ENCODE measurements around the gene HRC.

- TF ChIP-seq CTCF (IDR thresholded peaks at IDR 0.05) (peak; percentile 78; the same call in 1 of the 2 replicates), POLR2AphosphoS5 (IDR thresholded peaks at IDR 0.05; ENCODE audit: low read depth, low read length) (no peak), SIN3A (IDR thresholded peaks at IDR 0.05; ENCODE audit: borderline replicate concordance, insufficient read depth, low read depth, low read length) (no peak; the same call in 1 of the 2 replicates), TCF7L2 (IDR thresholded peaks at IDR 0.05; ENCODE audit: low read depth, low read length) (no peak)
- TF ChIP-seq, protein P1, sequence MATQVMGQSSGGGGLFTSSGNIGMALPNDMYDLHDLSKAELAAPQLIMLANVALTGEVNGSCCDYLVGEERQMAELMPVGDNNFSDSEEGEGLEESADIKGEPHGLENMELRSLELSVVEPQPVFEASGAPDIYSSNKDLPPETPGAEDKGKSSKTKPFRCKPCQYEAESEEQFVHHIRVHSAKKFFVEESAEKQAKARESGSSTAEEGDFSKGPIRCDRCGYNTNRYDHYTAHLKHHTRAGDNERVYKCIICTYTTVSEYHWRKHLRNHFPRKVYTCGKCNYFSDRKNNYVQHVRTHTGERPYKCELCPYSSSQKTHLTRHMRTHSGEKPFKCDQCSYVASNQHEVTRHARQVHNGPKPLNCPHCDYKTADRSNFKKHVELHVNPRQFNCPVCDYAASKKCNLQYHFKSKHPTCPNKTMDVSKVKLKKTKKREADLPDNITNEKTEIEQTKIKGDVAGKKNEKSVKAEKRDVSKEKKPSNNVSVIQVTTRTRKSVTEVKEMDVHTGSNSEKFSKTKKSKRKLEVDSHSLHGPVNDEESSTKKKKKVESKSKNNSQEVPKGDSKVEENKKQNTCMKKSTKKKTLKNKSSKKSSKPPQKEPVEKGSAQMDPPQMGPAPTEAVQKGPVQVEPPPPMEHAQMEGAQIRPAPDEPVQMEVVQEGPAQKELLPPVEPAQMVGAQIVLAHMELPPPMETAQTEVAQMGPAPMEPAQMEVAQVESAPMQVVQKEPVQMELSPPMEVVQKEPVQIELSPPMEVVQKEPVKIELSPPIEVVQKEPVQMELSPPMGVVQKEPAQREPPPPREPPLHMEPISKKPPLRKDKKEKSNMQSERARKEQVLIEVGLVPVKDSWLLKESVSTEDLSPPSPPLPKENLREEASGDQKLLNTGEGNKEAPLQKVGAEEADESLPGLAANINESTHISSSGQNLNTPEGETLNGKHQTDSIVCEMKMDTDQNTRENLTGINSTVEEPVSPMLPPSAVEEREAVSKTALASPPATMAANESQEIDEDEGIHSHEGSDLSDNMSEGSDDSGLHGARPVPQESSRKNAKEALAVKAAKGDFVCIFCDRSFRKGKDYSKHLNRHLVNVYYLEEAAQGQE (IDR thresholded peaks at IDR 0.05; ENCODE audit: insufficient read depth in 1 of 2, low read depth in 2 of 2, low read length in 1 of 2) = no peak
These were observed 41.2 kb downstream of the HRC start, which contains the start of gene LIN7B for GRCh38 chr19:49113762-49114629.
